GM19025 (cell line): ENCODE measurements around the gene FOXP3.

Experiments
- ATAC-seq: cut with Tn5 transposase; IDR thresholded peaks from one replicate; pipeline ENCODE4 v1.9.1; 2021; ENCODE audit warnings: mild to moderate bottlenecking, low read depth, moderate library complexity; ENCODE audit not compliant: unreplicated experiment

Gene FOXP3

GRCh38 chrX:49221868-49222267 lies 42.6 kb downstream of the FOXP3 start:
- no peak for ATAC-seq

DNA sequence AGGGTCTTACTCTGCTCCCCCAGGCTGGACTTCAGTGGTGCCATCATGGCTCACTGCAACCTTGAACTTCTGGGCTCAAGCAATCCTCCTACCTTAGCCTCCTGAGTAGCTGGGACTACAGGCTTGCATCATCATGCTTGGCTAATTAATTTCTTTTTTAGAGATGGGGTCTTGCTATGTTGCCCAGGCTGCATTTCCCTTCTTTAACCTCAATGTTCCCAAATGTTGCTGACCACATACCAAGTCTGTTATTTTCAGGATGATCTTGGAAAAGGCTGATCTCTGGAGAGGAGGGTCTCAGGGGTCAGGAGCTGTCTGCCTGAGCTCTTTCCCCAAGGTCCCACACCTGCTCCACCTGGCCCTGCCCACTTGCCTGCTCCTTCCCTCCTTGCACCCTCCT lies 44.4 kb downstream of the FOXP3 start:
- ATAC-seq, result no peak

DNA sequence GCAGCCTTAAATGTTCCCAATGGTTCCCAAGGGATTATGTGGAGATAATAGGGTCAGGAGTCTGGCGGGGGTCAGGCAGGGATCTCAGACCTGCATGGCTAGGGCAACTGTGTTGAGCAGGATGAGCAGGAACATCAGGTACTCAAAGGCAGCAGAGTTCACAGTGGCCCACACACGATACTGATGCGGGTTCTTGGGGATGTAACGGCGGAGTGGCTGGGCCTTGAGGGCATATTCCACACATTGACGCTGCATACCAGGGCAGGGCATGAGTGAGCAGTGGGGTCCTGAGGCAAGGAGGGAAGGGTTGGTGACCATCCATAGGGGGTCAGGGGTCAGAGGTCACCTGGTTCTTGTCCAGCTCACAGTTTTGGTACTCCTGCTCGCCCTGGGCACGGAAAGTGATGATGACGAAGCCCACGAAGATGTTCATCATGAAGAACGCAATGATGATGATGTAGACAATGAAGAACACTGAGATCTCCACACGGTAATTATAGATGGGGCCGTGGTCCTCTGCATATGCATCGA lies 49.4 kb downstream of the FOXP3 start:
- ATAC-seq, result no peak

DNA sequence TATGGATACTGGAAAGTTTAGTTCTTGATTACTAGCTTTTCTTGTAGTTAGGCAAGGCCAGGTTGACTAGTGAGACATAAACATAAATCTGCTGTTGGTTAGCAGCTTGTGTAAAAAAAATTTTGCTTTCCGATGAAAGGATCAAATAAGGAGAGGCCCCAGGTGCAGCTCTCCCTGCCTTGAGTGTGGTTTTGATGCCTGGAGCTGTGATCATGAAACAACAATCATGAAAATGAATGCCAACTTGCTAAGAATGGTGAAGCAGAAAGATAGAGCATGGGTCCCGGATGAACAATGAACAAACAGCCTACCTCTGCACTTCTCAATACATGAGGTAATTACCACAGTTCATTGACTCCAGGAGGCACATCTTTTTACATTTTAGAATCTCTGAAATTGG lies 50.1 kb downstream of the FOXP3 start:
- no peak for ATAC-seq

DNA sequence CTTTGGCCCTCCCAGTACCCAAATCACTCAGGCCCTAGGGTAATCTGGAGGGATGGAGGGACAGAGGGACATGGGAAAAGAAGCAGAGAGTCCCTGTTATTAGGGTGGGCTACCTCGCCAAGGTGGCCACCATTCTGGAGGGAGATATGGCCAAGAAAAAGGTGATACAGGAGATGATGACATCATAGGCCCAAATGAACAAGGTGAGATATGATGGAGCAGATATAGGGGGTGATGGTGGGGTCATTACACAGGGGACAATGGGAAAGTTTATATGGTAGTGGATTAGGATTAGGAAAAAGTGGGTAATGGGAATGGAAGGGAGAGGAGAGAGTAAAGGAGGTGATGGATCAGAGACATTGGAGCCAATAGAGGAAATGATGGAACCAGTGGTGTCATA lies 51.6 kb downstream of the FOXP3 start:
- ATAC-seq, result no peak

- ATAC-seq, result no peak
Observed at GRCh38 chrX:49212209-49212608, 52.3 kb downstream of the FOXP3 start.

DNA sequence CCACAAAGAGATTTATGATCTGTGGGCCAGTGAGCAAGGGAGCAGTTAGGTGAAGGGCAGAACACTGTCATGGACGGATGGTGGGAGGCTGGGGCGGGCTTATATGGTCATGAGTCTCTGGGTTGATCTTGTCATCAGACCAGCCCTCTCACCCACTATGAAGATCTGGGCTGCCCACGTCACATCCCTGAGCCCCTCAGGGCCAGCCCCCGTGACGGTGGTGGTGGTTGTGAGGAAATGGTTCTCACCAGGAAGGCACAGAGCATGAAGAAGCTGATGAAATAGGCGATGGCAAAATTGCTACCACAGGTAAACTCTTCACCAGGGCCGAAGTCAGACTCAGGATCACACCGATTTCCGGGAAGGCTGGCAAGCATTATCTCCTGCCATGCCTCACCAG lies 53.4 kb downstream of the FOXP3 start:
- ATAC-seq, result no peak

DNA sequence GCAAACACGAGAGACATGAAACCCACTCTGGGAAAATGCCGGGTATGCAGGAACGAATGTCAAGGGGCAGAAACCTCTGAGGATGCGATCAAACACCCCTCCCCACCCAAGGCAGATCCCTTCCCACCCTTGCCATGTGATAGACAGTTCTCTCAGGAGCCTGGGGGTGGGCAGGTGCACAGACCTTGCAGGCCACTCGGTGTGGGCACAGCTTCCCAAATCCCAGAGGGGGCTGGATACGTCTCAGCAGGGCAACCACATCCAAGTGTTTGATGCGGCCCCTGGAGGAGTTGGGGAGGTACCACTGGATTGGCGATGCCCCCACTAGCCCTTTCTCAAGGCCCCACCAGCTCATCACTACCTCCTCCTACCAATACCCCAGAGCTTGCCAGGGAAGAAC lies 54.1 kb downstream of the FOXP3 start:
- ATAC-seq, result no peak

DNA sequence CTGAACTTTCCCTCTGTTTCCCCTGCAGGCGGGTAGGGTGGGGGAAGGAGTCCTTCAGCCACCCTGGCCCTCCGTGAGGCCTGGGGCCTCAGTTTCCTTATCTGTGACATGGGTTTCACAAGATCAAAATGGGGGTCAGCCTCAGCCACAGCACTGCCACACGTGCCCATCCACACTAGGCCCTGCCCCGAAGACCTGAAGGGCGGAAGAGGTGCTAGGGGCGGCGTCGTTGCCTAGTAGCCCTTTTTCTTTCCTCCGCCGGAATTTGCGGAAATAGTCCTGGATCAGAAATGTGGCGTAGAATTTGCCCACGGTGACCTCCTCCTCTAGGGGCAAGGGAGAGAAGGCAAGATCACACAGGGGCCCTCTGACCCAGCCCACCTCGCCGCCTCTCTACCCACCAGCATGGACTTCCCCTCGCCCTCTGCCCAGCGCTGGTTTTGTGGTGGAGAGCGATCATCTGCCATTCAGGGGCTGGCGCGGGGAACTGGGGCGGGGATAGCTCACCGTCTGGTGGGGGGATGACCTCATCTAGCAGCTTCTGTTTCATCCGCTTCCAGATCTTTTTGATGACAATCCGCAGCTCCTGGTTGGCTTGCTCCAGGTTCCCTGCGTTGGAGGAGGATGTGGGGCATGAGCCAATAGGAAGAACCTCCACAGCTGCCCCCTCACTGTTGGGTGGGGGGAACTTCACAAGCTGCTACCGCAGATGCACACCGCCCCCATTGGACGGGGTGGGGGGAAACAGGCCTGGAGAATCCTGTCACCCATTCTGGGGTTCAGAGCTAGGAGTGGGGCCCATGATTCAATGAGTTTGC lies 54.9 kb downstream of the FOXP3 start:
- ATAC-seq, result no peak

- ATAC-seq, result no peak
Observed at GRCh38 chrX:49208399-49208798, 56.1 kb downstream of the FOXP3 start.

DNA sequence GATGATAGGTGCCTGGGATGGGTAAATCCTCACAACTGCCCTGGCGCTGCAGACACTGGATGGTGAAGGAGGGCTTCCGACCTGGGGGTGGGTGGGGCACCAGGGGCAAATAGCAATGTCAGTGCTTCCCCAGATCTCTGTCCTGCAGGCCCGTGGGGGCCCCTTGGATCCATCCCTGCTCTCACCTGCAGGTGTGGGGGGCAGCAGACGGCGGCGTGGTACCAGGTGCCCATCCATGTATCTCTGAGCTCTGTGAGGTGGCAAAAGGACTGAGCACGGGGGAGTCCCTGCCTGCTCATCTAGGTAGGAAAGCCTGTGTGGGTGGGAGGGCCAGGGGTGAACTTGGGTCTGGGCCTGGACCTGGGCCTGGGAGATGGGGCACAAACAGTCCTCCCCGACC lies 58.0 kb downstream of the FOXP3 start:
- no peak for ATAC-seq

DNA sequence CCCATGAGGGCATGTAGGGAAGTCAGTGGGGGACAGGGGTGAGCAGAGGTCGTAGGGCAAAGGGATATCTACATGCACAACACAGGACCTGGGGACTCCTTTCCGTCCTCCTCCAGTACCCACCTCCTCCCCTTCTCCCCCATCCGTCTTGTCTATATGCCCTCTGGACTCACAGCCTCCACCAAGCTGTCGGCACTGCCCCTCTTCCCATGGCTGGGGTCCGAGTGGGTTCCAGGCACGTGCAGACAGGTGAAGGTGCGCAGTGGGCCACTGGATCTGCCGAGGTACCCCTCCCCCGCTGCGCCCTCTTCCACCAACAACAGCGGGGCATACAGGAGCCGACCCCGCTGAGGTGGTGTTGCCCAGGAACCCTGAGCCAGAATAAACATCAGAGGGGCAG lies 59.1 kb downstream of the FOXP3 start:
- no peak for ATAC-seq

- no peak for ATAC-seq
Observed at GRCh38 chrX:49204709-49205108, 59.8 kb downstream of the FOXP3 start.

DNA sequence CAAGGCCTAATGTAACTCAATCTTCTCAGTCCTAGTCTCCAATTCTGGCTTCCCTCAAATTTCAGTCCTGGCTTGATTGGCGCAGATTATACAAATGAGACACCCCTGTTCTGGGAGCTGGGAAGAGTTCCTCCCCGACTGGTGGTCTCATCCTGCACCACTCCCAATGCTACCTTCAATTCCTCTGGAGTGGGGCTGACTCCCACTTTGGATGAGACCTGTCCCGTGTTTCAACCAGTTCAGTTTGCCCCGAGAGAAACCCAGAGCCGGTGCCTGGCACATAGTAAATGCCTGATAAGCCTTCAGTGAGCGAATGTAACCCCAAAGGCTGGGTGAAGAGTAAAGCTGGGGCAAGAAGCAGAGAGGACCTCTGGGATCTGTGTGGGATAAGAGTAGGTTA lies 60.5 kb downstream of the FOXP3 start:
- no peak for ATAC-seq

DNA sequence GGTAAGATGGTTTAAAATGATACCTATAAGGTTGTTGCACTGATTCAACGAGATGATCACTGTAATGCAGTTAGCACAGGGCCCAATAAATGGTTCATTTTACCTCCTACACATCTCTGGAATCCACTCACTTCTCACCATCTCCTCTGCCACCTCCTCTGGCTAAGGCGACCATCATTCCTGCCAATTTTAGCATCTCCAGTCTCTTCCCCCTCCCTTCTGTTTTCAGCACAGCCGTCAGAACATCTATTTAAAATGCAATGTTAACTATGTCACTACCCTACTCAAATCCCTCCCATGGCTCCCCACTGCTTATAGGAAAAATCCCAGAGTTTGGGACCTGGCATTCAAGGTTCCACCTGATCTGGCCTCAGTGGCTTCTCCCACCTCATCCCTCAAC lies 61.0 kb downstream of the FOXP3 start:
- ATAC-seq, result no peak

GRCh38 chrX:49202022-49202421 lies 62.5 kb downstream of the FOXP3 start:
- no peak for ATAC-seq
